ENCODE measurements around the gene TEX101.

GRCh38 chr19:43372462-43372861 is 42.2 kb upstream of the TEX101 start:
- TF ChIP-seq EZH2phosphoT487 (IDR thresholded peaks at IDR 0.05; ENCODE audit: borderline replicate concordance, low read length) = no peak
- TF ChIP-seq CTCF (IDR thresholded peaks at IDR 0.05; ENCODE audit: low read depth, low read length, poor library complexity, severe bottlenecking) = no peak

Measured in DOHH2 (cell line).